HL-60 (cell line): Measurements from ENCODE around the gene SMAD5.

Experiments
- DNase-seq, 2 experiments: peaks; one replicate each; pipeline ENCODE4 v3.0.0-alpha.2; 2010 to 2020; ENCODE audit warnings: low read depth in 1 of 2, low spot score in 1 of 2
- H3K27ac ChIP-seq: fragments of 250-450 bp; sonication (Bioruptor Pico); replicated peaks from 2 replicates; pipeline ENCODE4 v1.5.1; 2020; ENCODE audit warnings: mild to moderate bottlenecking, moderate library complexity
- H3K27me3 ChIP-seq: fragments of 250-450 bp; sonication (Bioruptor Pico); 2 replicates; pipeline ENCODE4 v1.5.1; 2021; ENCODE audit warnings: mild to moderate bottlenecking, moderate library complexity; ENCODE audit not compliant: insufficient read depth, poor library complexity, severe bottlenecking
- H3K4me3 ChIP-seq: replicated peaks from 2 replicates; pipeline ENCODE4 v1.5.1; 2011; ENCODE audit warnings: mild to moderate bottlenecking, control low read depth, low read length; ENCODE audit not compliant: insufficient read depth
- CTCF ChIP-seq: IDR thresholded peaks from one replicate; pipeline ENCODE4 v1.5.1; 2011; ENCODE audit warnings: low read length, control low read depth, inconsistent platforms; ENCODE audit not compliant: insufficient read depth
- GABPA ChIP-seq: IDR thresholded peaks from 2 replicates; pipeline ENCODE4 v1.6.1; 2012; ENCODE audit warnings: low read depth
- POLR2AphosphoS5 ChIP-seq: IDR thresholded peaks from 2 replicates; pipeline ENCODE4 v1.6.1; 2012; ENCODE audit warnings: low read depth
- SPI1 ChIP-seq: IDR thresholded peaks from 2 replicates; pipeline ENCODE4 v1.6.1; 2012; ENCODE audit warnings: low read depth, mild to moderate bottlenecking, borderline replicate concordance
- TF ChIP-seq, protein P1 (sequence below): IDR thresholded peaks from 2 replicates; pipeline ENCODE4 v1.6.1; 2012; ENCODE audit warnings: low read depth; ENCODE audit not compliant: insufficient replicate concordance

SMAD5 gene

DNA sequence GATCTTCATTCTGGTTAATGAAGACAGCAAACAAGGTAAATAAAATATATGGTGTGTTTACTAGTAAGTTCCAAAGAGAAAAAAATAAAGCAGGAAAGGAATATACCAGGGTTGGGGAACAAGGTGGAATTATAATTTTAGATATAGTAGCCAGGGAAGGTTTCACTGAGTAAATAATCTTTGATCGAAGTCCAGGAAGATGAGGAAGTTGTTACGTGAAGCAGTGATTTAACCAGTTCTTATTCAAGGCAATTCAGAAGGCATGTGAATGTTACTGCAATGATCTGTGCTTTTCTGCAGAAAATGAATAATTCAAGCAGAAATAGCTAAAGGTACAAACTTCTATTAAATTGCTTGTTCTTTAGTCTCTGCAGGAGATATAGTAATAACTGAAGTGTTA, 54.2 kb downstream of the SMAD5 start:
- no peaks in the 10 kb centered on the region for H3K27me3 ChIP-seq
- H3K27ac ChIP-seq: no peak overlapping the region
- no peak overlapping the region for H3K4me3 ChIP-seq
- no peak for TF ChIP-seq SPI1
- no peak for TF ChIP-seq POLR2AphosphoS5
- TF ChIP-seq, protein P1, sequence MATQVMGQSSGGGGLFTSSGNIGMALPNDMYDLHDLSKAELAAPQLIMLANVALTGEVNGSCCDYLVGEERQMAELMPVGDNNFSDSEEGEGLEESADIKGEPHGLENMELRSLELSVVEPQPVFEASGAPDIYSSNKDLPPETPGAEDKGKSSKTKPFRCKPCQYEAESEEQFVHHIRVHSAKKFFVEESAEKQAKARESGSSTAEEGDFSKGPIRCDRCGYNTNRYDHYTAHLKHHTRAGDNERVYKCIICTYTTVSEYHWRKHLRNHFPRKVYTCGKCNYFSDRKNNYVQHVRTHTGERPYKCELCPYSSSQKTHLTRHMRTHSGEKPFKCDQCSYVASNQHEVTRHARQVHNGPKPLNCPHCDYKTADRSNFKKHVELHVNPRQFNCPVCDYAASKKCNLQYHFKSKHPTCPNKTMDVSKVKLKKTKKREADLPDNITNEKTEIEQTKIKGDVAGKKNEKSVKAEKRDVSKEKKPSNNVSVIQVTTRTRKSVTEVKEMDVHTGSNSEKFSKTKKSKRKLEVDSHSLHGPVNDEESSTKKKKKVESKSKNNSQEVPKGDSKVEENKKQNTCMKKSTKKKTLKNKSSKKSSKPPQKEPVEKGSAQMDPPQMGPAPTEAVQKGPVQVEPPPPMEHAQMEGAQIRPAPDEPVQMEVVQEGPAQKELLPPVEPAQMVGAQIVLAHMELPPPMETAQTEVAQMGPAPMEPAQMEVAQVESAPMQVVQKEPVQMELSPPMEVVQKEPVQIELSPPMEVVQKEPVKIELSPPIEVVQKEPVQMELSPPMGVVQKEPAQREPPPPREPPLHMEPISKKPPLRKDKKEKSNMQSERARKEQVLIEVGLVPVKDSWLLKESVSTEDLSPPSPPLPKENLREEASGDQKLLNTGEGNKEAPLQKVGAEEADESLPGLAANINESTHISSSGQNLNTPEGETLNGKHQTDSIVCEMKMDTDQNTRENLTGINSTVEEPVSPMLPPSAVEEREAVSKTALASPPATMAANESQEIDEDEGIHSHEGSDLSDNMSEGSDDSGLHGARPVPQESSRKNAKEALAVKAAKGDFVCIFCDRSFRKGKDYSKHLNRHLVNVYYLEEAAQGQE: no peak
- no peak for TF ChIP-seq CTCF
- no peak for TF ChIP-seq GABPA
- DNase-seq: no peak

- H3K4me3 ChIP-seq: no peak overlapping the region
- TF ChIP-seq SPI1: no peak
- TF ChIP-seq POLR2AphosphoS5: no peak
- TF ChIP-seq CTCF: no peak
- TF ChIP-seq GABPA: no peak
- TF ChIP-seq, protein P1: no peak
- DNase-seq: no peak
- peaks cover 3% of the 10 kb centered on the region for H3K27me3 ChIP-seq
- no peak overlapping the region for H3K27ac ChIP-seq
Observed at GRCh38 chr5:136188859-136189258, 56.2 kb downstream of the SMAD5 start.

- no peak for DNase-seq
- Histone ChIP-seq H3K4me3 (no peak overlapping the region), H3K27ac (no peak overlapping the region), H3K27me3 (peaks cover 3% of the 10 kb centered on the region)
- TF ChIP-seq POLR2AphosphoS5: no peak
- TF ChIP-seq CTCF: no peak
- TF ChIP-seq SPI1: no peak
- no peak for TF ChIP-seq GABPA
- TF ChIP-seq, protein P1: no peak
Observed at GRCh38 chr5:136190091-136190720, 57.6 kb downstream of the SMAD5 start.
